WI38 (cell line): ENCODE results near the gene FAF1.

Experiments
- H3K4me3 ChIP-seq: 2 replicates; pipeline ENCODE4 v1.5.1; 2011; ENCODE audit warnings: low read depth, mild to moderate bottlenecking, control low read depth, low read length
- TF ChIP-seq, protein P1 (sequence below): IDR thresholded peaks from 2 replicates; pipeline ENCODE4 v1.5.1; 2012; ENCODE audit warnings: low read depth, mild to moderate bottlenecking, control low read depth, low read length

Gene FAF1

DNA sequence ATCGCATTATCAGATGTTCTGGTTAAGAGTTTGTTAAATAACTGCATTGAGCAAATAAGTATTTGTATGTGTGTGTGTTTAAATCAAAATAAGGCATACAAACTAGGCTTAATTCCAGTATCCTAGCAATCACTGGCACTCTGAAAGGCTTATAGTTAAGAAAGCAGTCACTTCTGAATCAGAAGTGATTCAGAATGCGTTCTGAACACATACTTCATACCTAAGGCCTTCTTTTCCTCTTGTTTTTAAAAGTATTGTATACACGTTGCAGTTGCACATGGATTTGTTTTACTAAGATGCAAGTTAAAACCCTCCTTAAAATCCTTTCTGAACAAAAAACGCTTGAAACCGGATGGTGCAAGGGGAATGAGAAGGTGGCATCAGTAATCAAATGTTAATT lies 298.4 kb downstream of the FAF1 start:
- TF ChIP-seq, protein P1, sequence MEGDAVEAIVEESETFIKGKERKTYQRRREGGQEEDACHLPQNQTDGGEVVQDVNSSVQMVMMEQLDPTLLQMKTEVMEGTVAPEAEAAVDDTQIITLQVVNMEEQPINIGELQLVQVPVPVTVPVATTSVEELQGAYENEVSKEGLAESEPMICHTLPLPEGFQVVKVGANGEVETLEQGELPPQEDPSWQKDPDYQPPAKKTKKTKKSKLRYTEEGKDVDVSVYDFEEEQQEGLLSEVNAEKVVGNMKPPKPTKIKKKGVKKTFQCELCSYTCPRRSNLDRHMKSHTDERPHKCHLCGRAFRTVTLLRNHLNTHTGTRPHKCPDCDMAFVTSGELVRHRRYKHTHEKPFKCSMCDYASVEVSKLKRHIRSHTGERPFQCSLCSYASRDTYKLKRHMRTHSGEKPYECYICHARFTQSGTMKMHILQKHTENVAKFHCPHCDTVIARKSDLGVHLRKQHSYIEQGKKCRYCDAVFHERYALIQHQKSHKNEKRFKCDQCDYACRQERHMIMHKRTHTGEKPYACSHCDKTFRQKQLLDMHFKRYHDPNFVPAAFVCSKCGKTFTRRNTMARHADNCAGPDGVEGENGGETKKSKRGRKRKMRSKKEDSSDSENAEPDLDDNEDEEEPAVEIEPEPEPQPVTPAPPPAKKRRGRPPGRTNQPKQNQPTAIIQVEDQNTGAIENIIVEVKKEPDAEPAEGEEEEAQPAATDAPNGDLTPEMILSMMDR, result no peak
- no peak overlapping the region for H3K4me3 ChIP-seq

DNA sequence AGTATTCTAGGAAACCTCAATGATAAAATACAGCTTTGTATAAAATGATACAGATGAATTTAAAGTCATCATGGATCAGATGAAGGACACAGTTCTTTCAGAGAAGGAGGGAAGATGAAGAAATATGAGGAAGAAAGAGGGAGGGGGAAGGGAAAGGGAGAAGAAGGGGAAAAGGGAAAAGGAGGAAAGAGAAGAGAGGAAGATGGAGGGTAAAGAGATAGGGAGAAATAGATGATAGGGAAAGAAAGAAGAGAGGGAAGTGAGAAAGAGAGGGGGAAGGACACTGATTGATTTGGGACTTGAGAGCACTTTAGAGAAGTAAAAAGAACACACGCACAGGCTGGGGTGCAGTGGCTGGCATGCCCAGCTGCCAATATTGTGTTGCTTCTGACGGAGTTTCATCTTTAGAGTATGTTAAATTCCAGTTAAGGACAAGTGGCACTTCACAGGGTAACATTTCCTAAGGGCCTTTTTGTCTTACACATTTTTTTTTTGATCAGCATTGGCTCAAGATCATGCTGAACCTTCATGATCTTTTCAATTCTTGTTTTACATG lies 300.9 kb downstream of the FAF1 start:
- no peak overlapping the region for H3K4me3 ChIP-seq

DNA sequence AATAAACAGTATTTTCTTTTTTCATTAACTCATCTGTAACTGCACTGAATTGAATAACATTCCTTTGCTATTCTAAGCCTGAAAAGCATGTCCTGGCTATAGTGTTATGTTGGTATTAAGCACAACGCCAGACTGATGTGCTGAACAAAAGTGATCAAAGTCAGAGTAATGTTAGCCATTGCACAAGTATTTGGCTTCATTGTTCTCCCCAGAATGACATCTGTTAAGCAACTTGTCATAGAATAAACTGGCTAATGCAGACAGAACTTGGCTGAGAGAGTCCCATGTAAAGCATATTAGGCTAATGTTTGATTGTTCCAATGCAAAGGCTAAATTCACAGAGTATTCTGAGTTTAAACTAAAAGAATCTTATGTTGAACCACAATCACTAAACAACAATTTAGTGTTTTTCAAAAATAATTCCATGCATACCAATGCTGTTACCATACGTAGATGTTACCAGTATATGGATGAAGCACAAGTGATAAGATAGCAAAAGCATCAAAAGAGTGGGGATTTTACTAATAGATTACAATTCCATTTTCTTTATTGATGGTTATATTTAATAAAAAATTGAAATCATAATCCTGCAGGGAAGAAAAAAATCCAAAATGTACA lies 301.5 kb downstream of the FAF1 start:
- TF ChIP-seq, protein P1, result no peak

More for the DNA sequence above, 300.9 kb downstream of the FAF1 start:
- TF ChIP-seq, protein P1, result no peak

DNA sequence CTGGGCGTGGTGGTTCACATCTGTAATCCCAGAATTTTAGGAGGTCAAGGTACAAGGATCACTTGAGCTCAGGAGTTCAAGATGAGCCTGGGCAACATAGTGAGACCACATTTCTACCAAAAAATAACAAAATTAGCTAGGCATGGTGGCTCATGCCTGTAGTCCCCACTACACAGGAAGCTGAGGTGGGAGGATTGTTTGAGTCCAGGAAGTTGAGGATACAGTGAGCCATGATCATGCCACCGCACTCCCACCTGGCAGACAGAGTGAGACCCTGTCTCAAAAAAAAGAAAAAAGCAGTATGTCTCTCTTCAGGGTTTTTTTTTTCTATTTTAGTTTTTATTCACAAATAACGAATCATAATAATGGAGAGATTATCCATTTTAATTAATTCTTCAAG lies 303.1 kb downstream of the FAF1 start:
- no peak overlapping the region for H3K4me3 ChIP-seq
- TF ChIP-seq, protein P1, result no peak

More for the DNA sequence above, 301.5 kb downstream of the FAF1 start:
- H3K4me3 ChIP-seq, result no peak overlapping the region

DNA sequence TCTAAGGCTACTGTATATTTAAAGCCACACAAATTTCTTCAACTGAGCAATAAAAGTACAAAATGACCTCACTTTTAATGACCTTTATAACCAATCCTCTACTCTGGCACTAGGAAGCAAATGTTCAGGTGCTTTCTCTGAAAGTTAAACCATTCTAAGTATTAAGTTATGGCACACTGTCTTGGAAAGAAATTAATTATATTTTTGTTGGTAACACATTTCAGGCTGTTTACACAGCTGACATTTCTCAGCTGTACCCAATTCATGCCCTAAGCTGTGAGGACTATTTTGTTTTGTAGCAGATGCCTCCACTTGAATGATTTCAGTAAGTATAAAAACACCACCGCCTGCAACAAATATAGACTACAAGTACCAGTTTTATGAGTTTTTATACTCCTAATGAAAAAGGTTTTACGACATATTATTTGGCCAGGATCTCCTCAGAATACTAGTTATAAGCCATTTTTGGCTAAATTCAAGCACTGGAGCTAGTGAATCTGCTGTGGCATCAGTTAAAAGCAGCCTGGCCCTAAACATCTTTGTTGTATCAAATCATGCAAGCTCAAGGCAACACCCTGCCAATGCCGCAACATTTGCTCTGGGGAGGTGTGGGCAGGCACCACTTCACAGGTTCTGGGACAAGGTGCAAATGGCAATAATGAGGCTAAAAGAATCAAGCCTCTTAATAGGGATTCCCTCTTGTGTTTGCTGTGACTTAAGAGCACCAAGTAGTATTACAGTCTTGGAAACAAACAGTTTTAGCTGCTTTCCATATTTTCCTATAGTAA lies 308.4 kb downstream of the FAF1 start:
- TF ChIP-seq, protein P1, result no peak
- no peak overlapping the region for H3K4me3 ChIP-seq

DNA sequence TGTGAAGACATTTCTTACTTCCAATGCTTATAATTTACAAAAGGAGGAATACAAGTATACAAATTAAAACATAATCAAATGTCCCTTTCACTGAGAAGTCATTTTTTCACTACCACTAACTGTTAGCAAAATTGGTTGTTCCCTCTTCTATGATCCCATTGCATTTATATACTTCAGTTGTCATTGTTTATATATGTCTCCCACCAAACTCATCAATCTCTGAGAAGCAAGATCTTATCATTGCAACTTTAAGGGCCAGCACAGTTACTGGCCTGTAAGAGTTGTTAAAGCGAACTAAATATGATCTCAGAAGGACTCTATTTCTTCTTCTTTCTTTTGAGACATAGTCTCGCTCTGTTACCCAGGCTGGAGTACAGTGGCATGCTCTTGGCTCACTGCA lies 313.5 kb downstream of the FAF1 start:
- no peak overlapping the region for H3K4me3 ChIP-seq
- TF ChIP-seq, protein P1, result no peak

DNA sequence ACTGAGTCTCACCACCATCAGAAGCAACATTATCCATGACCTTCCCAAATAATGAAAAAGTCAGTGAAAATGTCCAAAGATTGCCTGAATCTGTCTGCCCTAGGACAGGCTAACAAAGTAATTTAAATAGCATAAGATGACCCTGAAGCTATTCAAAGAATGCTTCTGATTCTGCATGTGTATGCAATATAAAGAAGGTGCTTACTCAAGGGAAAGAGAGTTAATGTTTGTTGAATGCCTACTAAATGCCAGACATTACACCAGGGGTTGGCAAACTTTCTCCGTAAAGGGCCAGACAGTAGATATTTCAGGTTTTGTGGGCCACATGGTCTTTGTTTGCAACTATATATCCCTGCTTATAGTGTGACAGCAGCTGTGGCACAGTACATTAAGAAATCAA lies 314.9 kb downstream of the FAF1 start:
- TF ChIP-seq, protein P1, result no peak
- no peak overlapping the region for H3K4me3 ChIP-seq
